HepG2 (cell line): ENCODE measurements around the gene SHISAL1.

ENCODE experiments used
- AHR ChIP-seq: IDR thresholded peaks from 2 replicates; pipeline ENCODE4 v1.6.1; 2018; ENCODE audit warnings: missing genetic modification reagents, missing compliant biosample characterization
- ARID5B ChIP-seq: IDR thresholded peaks from 2 replicates; pipeline ENCODE4 v1.4.0; 2020; ENCODE audit warnings: mild to moderate bottlenecking, missing genetic modification reagents
- RELA ChIP-seq: sonication (generic); formaldehyde crosslinking; IDR thresholded peaks from 2 replicates; pipeline ENCODE4 v1.4.0; 2020; ENCODE audit warnings: missing genetic modification reagents
- TAF1 ChIP-seq: sonication (generic); formaldehyde crosslinking; IDR thresholded peaks from 2 replicates; pipeline ENCODE4 v1.4.0; 2020; ENCODE audit warnings: missing genetic modification reagents
- ZBTB49 ChIP-seq: sonication (generic); formaldehyde crosslinking; IDR thresholded peaks from 2 replicates; pipeline ENCODE4 v1.4.0; 2020; ENCODE audit warnings: missing genetic modification reagents, borderline replicate concordance

- no peak for TF ChIP-seq ARID5B (CRISPR knock-in tag)
- no peak for TF ChIP-seq TAF1 (CRISPR knock-in tag)
- TF ChIP-seq RELA, result no peak
- no peak for TF ChIP-seq ZBTB49
- no peak for TF ChIP-seq AHR (CRISPR knock-in tag)
These were observed 48.8 kb upstream of the SHISAL1 start for GRCh38 chr22:44361391-44362126.
